Tibial artery (tissue), 4 donors: Measurements from ENCODE around the gene SYNE1.
"Not testable (repeated sequence)": the region's sequence is repeated elsewhere in the genome, so short reads cannot be mapped to it uniquely, and the experiment has no call there.

Source experiments
- DNase-seq, 2 donors: peaks; one replicate each; pipeline ENCODE4 v3.0.0-alpha.2; 2019
- H3K27ac ChIP-seq, 2 donors: fragments of 200-600 bp; sonication (generic) in 1 of 2; 1 replicate in 1 of 2; 2 replicates in 1 of 2; pipeline ENCODE4 v1.5.1; 2018 to 2019; ENCODE audit warnings: mild to moderate bottlenecking in 1 of 2
- H3K27me3 ChIP-seq, 2 donors: fragments of 200-600 bp; sonication (generic) in 1 of 2; one replicate each; pipeline versions ENCODE4 v1.5.1 to v1.6.0; 2016 to 2019
- H3K36me3 ChIP-seq, 3 donors: fragments of 200-600 bp; sonication (generic) in 2 of 3; one replicate each; pipeline ENCODE4 v1.5.1; 2016 to 2019; ENCODE audit warnings: mild to moderate bottlenecking in 2 of 3
- H3K4me1 ChIP-seq, 4 donors: fragments of 200-600 bp; sonication (generic) in 2 of 4; 1 replicate in 3 of 4; 2 replicates in 1 of 4; pipeline ENCODE4 v1.5.1; 2016 to 2019
- H3K4me3 ChIP-seq, 2 donors: fragments of 200-600 bp; sonication (generic) in 1 of 2; 1 replicate in 1 of 2; 2 replicates in 1 of 2; pipeline ENCODE4 v1.5.1; 2018 to 2019; ENCODE audit warnings: mild to moderate bottlenecking in 2 of 2
- H3K9me3 ChIP-seq, 3 donors: fragments of 200-600 bp; sonication (generic) in 1 of 3; one replicate each; pipeline ENCODE4 v1.5.1; 2016 to 2019
- CTCF ChIP-seq, 2 experiments: fragments of 200-600 bp in 1 of 2; fragments of 450-650 bp in 1 of 2; IDR thresholded peaks; one replicate each; pipeline ENCODE4 v1.5.1; 2017 to 2019; ENCODE audit warnings: antibody characterized with exemption in 2 of 2, mild to moderate bottlenecking in 1 of 2, moderate library complexity in 1 of 2
- intact Hi-C: fragments of 100-400 bp; cut with DNase I; formaldehyde crosslinking; loops from one replicate; pipeline ENCODE4 v1.15.0; 2023; ENCODE audit warnings: low total_unique reads

SYNE1 gene

DNA sequence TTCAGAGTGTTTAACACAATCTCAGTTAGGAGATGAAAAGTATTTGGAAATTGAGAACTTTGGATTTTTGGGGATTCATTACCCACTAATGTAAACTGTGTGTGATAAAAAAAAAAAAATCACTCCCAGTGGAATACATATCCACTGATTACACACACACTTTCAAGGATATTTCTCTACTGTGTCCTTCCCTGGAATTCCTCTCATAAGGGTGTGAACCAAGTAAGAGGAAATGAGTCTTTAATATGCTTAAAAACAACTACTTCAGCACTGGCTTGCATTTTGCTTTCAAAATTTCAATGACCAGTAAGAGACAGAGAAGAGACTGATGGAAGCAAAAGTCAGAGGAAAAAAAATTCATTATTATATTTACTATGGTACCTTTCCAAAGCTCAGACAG is 36.1 kb upstream of the SYNE1 start:
- no peak overlapping the region for H3K4me3 ChIP-seq
- H3K9me3 ChIP-seq, result no peaks in the 10 kb centered on the region
- no peak for DNase-seq
- H3K4me1 ChIP-seq, result no peaks in the 10 kb centered on the region
- no peaks in the 10 kb centered on the region for H3K36me3 ChIP-seq
- H3K27ac ChIP-seq, result no peak overlapping the region
- H3K27me3 ChIP-seq, result no peaks in the 10 kb centered on the region
- TF ChIP-seq CTCF (IDR thresholded peaks at IDR 0.05), result no peak
- intact Hi-C loops, result no loop called here

GRCh38 chr6:152671171-152671570 is 34.0 kb upstream of the SYNE1 start:
- intact Hi-C loops, result no loop called here
- Histone ChIP-seq H3K27me3 (no peaks in the 10 kb centered on the region), H3K36me3 (no peaks in the 10 kb centered on the region), H3K4me1 (no peaks in the 10 kb centered on the region), H3K27ac (no peak overlapping the region), H3K9me3 (no peaks in the 10 kb centered on the region), H3K4me3 (no peak overlapping the region)
- no peak for TF ChIP-seq CTCF (IDR thresholded peaks at IDR 0.05)
- DNase-seq, result no peak

DNA sequence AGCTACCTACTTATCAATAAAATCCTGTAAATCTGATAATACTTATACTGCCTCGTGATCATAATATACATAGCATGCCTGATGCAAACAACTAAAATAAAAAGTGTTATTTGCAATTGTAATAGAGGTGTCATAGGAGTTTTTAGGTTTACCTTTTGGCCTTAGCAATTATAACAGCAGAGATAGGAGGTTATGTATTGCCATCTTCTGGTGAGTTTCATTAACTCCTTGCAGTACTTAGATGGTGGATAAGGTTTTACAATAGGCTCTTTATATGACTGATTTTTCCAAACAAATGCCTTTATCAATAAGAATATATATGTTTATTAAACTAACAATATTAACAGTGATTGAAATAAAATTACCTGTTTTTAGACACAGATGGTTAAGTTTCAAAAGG is 32.7 kb upstream of the SYNE1 start:
- TF ChIP-seq CTCF (IDR thresholded peaks at IDR 0.05), result peak; percentile 9 to 26
- no peak for DNase-seq
- H3K4me1 ChIP-seq, result no peaks in the 10 kb centered on the region
- H3K4me3 ChIP-seq, result no peak overlapping the region
- H3K9me3 ChIP-seq, result no peaks in the 10 kb centered on the region
- intact Hi-C loops, result no loop called here
- no peak overlapping the region for H3K27ac ChIP-seq
- H3K27me3 ChIP-seq, result no peaks in the 10 kb centered on the region
- no peaks in the 10 kb centered on the region for H3K36me3 ChIP-seq

- Histone ChIP-seq H3K27me3 (no peaks in the 10 kb centered on the region), H3K9me3 (no peaks in the 10 kb centered on the region), H3K27ac (no peak overlapping the region), H3K36me3 (no peaks in the 10 kb centered on the region), H3K4me3 (no peak overlapping the region), H3K4me1 (no peaks in the 10 kb centered on the region)
- intact Hi-C loops, result no loop called here
- TF ChIP-seq CTCF (IDR thresholded peaks at IDR 0.05), result no peak
- no peak for DNase-seq
Observed at GRCh38 chr6:152661776-152662175, 24.6 kb upstream of the SYNE1 start.

DNA sequence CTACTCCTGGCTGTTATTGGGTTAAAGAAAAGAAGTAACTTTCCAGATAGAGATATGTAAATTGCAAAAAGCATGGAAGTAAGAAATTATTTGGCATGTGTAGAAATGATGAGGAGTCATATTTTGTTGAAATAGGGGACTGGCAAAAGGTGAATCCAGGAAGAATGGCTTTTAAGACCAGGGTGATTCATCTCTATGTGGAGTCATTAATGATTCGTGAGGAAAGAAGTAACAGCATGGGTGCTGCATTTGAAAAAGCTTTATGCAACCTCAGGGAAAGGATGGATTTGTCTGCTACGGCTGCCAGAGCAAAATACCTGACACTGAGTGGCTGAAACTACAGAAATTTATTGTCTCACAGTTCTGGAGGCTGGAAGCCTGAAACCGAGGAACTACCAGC is 14.8 kb upstream of the SYNE1 start:
- Histone ChIP-seq H3K9me3 (no peaks in the 10 kb centered on the region), H3K27ac (no peak overlapping the region), H3K4me3 (no peak overlapping the region), H3K27me3 (no peaks in the 10 kb centered on the region), H3K36me3 (no peaks in the 10 kb centered on the region), H3K4me1 (no peaks in the 10 kb centered on the region)
- intact Hi-C loops, result no loop called here
- no peak for TF ChIP-seq CTCF (IDR thresholded peaks at IDR 0.05)
- DNase-seq, result no peak

DNA sequence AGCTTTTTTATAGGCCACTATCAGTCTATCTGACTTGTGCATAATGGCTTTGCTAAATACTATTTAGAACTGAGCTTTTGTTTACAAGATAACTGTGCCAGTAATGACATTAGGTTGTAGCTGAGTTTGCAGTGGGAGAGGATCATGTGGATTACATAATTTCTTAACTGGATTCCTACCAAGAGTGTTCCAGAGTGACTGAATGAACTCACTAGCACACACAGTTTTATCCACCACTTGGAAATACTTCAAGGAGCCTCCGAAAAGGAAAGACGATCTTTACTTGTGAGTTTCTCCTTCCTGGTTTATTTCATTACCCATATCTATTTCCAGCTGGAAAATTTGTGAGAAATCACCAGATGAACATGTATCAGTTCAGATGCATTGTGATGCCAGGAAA is 10.9 kb upstream of the SYNE1 start:
- Histone ChIP-seq H3K4me3 (no peak overlapping the region), H3K36me3 (no peaks in the 10 kb centered on the region), H3K4me1 (no peaks in the 10 kb centered on the region), H3K27ac (no peak overlapping the region), H3K27me3 (no peaks in the 10 kb centered on the region), H3K9me3 (no peaks in the 10 kb centered on the region)
- intact Hi-C loops, result loop anchor here (2.0 kb wide), 1 partner anchor 79 kb away; no protein-coding TSS in a partner anchor
- no peak for DNase-seq
- TF ChIP-seq CTCF (IDR thresholded peaks at IDR 0.05), result no peak

DNA sequence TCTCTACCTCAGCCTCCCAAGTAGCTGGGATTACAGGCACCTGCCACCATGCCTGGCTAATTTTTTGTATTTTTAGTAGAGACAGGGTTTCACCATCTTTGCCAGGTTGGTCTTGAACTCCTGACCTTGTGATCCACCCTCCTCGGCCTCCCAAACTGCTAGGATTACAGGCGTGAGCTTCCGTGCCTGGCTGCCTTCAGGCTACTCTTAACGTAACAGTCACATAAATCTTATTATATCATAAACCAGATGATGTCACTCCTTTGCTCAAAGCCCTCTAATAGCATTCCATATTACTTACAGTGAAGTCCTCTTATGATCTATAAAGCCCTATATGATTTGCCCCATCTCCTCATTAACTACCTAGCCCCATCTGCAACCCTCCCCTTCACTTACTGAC is 9.6 kb upstream of the SYNE1 start:
- H3K36me3 ChIP-seq, intact Hi-C loops, H3K27ac ChIP-seq, H3K27me3 ChIP-seq, H3K4me1 ChIP-seq, H3K4me3 ChIP-seq, H3K9me3 ChIP-seq, DNase-seq: not testable (repeated sequence)
